CD14-positive monocyte (primary cell): Measurements from ENCODE around the gene SEMA6D. TPM values are rescaled to one million over a fixed set of nuclear protein-coding genes. Genes with fewer than 3 reads are reported as not detected.

Experiments used
- DNase-seq, 3 donors: peaks; one replicate each; pipeline ENCODE4 v3.0.0-alpha.2; 2011 to 2022
- H2AFZ ChIP-seq: 2 replicates; pipeline ENCODE4 v1.6.0; 2012; ENCODE audit warnings: mild to moderate bottlenecking, low read depth, low read length, inconsistent platforms; ENCODE audit not compliant: insufficient read depth, poor library complexity, severe bottlenecking
- H3K27ac ChIP-seq, 2 donors: 1 replicate in 1 of 2; 2 replicates in 1 of 2; pipeline ENCODE4 v1.5.1; 2012 to 2013; ENCODE audit warnings: low read length in 2 of 2, control low read depth in 1 of 2, inconsistent platforms in 1 of 2, low read depth in 1 of 2, mild to moderate bottlenecking in 1 of 2
- H3K27me3 ChIP-seq, 2 donors: one replicate each; pipeline versions ENCODE4 v1.6.0 to v1.6.1; 2011 to 2013; ENCODE audit warnings: low read length in 2 of 2; ENCODE audit not compliant: control insufficient read depth in 2 of 2, insufficient read depth in 2 of 2
- H3K36me3 ChIP-seq, 2 donors: replicated peaks in 1 of 2; 1 replicate in 1 of 2; 2 replicates in 1 of 2; pipeline versions ENCODE4 v1.5.1 to v1.6.1; 2012 to 2013; ENCODE audit warnings: low read length in 2 of 2, control low read depth in 1 of 2, inconsistent platforms in 1 of 2, mild to moderate bottlenecking in 1 of 2; ENCODE audit not compliant: insufficient read depth in 2 of 2, control insufficient read depth in 1 of 2
- H3K4me1 ChIP-seq, 2 donors: 1 replicate in 1 of 2; 2 replicates in 1 of 2; pipeline versions ENCODE4 v1.5.1 to v1.6.1; 2012 to 2013; ENCODE audit warnings: low read length in 2 of 2, control low read depth in 1 of 2, inconsistent platforms in 1 of 2, mild to moderate bottlenecking in 1 of 2, moderate library complexity in 1 of 2; ENCODE audit not compliant: insufficient read depth in 2 of 2, control insufficient read depth in 1 of 2
- H3K4me2 ChIP-seq: replicated peaks from 2 replicates; pipeline ENCODE3; 2012; ENCODE audit warnings: low read length, moderate library complexity, mild to moderate bottlenecking; ENCODE audit not compliant: poor library complexity, severe bottlenecking; ENCODE audit errors: extremely low read depth
- H3K4me3 ChIP-seq, 3 experiments: fragments of 200-600 bp in 1 of 3; sonication (generic) in 1 of 3; replicated peaks in 1 of 3; 1 replicate in 2 of 3; 2 replicates in 1 of 3; pipeline ENCODE4 v1.5.1; 2011 to 2013; ENCODE audit warnings: low read length in 3 of 3, mild to moderate bottlenecking in 3 of 3, control low read depth in 2 of 3, low read depth in 2 of 3, inconsistent platforms in 1 of 3, moderate library complexity in 1 of 3
- H3K79me2 ChIP-seq: 2 replicates; pipeline ENCODE4 v1.6.0; 2012; ENCODE audit warnings: mild to moderate bottlenecking, control low read depth, inconsistent platforms, low read length, moderate library complexity; ENCODE audit not compliant: insufficient read depth
- H3K9ac ChIP-seq: 2 replicates; pipeline ENCODE4 v1.6.0; 2017; ENCODE audit warnings: low read length, mild to moderate bottlenecking; ENCODE audit not compliant: insufficient read depth, poor library complexity, severe bottlenecking
- H3K9me3 ChIP-seq, 2 donors: replicated peaks in 1 of 2; 1 replicate in 1 of 2; 2 replicates in 1 of 2; pipeline versions ENCODE4 v1.5.1 to v1.6.1; 2012 to 2013; ENCODE audit warnings: low read length in 2 of 2, control low read depth in 1 of 2; ENCODE audit not compliant: control insufficient read depth in 1 of 2, insufficient read depth in 1 of 2
- H4K20me1 ChIP-seq: 2 replicates; pipeline ENCODE4 v1.6.0; 2012; ENCODE audit warnings: mild to moderate bottlenecking, low read length, control low read depth, moderate library complexity; ENCODE audit not compliant: insufficient read depth
- H3K27ac Mint-ChIP-seq, 7 donors: one replicate each; pipeline ENCODE4 v1.8.0; 2020; ENCODE audit warnings: mild to moderate bottlenecking in 7 of 7, mixed read lengths in 7 of 7, moderate library complexity in 6 of 7, inconsistent platforms in 2 of 7
- H3K27me3 Mint-ChIP-seq, 3 donors: one replicate each; pipeline ENCODE4 v1.8.0; 2021 to 2022; ENCODE audit warnings: low read depth in 3 of 3, mild to moderate bottlenecking in 3 of 3, mixed read lengths in 3 of 3, moderate library complexity in 3 of 3, inconsistent platforms in 1 of 3
- H3K36me3 Mint-ChIP-seq, 2 donors: one replicate each; pipeline ENCODE4 v1.8.0; 2020; ENCODE audit warnings: mixed read lengths in 2 of 2, inconsistent platforms in 1 of 2, mild to moderate bottlenecking in 1 of 2
- H3K4me1 Mint-ChIP-seq: one replicate; pipeline ENCODE4 v1.8.0; 2020; ENCODE audit warnings: mild to moderate bottlenecking, mixed read lengths
- H3K4me3 Mint-ChIP-seq, 2 donors: one replicate each; pipeline ENCODE4 v1.8.0; 2020; ENCODE audit warnings: mild to moderate bottlenecking in 2 of 2, mixed read lengths in 2 of 2, moderate library complexity in 1 of 2
- H3K9me3 Mint-ChIP-seq, 7 donors: one replicate each; pipeline ENCODE4 v1.8.0; 2020 to 2022; ENCODE audit warnings: mixed read lengths in 7 of 7, mild to moderate bottlenecking in 6 of 7, moderate library complexity in 6 of 7, inconsistent platforms in 2 of 7
- WGBS: methylation state at CpG from one replicate; pipeline ENCODE4 v1.1.5; 2013; ENCODE audit warnings: missing lambda C conversion rate; ENCODE audit not compliant: insufficient coverage; 5-methylcytosine and 5-hydroxymethylcytosine counted together
- intact Hi-C, 2 donors: fragments of 100-400 bp; cut with micrococcal nuclease; formaldehyde crosslinking; loops; one replicate each; pipeline versions ENCODE4 v1.15.0 to v1.15.1; 2023
- polyA plus RNA-seq, 3 donors: library from polyadenylated mRNA; depleted of rRNA in 1 of 3; unstranded in 2 of 3; stranded (reverse) in 1 of 3; fragments of 300-500 nt in 2 of 3; fragments of >200 nt in 1 of 3; fragmentation: Illumina TruSeq in 2 of 3; gene quantifications; 1 replicate in 2 of 3; 2 replicates in 1 of 3; pipeline ENCODE4 v1.2.3, GENCODE V29; 2012 to 2021
- TF ChIP-seq, protein P1 (sequence below): fragments of 200-600 bp; IDR thresholded peaks from one replicate; pipeline ENCODE4 v1.8.0; 2022; ENCODE audit warnings: antibody characterized with exemption, mild to moderate bottlenecking

The SEMA6D gene
- polyA plus RNA-seq, 3 donors: not detected

DNA sequence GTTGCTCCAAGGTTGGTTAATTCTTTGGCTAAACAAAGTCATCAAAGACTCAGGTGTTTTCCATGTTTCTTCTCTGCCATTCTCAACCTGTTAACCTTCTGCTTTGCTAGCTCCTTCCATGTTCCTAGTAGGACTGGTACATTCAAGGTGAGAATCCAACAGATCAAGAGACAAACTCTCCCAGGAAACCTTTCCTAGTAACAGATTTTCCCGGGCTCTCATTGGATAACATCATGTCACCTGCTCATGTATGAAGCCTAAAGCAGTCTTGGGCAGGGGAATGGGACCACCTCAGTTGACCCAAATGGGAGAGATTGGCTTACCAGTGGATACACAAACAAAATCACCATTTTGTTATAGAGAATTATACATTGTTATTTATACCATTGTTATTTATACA is 14.9 kb downstream of the SEMA6D start:
- Mint-ChIP-seq H3K27ac (no peak overlapping the region), H3K4me1 (no peaks in the 10 kb centered on the region), H3K9me3 (peaks cover 0 to 2% (median 0%) of the 10 kb centered on the region in 7 donors), H3K36me3 (no peaks in the 10 kb centered on the region), H3K4me3 (no peak overlapping the region), H3K27me3 (peaks cover 1 to 7% (median 7%) of the 10 kb centered on the region in 3 donors)
- no peaks in the 10 kb centered on the region for H3K79me2 ChIP-seq
- no peak overlapping the region for H2AFZ ChIP-seq
- H4K20me1 ChIP-seq: no peaks in the 10 kb centered on the region
- H3K36me3 ChIP-seq: no peaks in the 10 kb centered on the region
- no peak overlapping the region for H3K4me3 ChIP-seq
- H3K27ac ChIP-seq: no peak overlapping the region
- H3K4me2 ChIP-seq: no peak overlapping the region
- no peak for DNase-seq
- H3K9ac ChIP-seq: no peak overlapping the region
- no peaks in the 10 kb centered on the region for H3K27me3 ChIP-seq
- no CpG with 5 or more reads among the region's 1 CpG for WGBS
- intact Hi-C loops: no loop called here
- no peaks in the 10 kb centered on the region for H3K4me1 ChIP-seq
- TF ChIP-seq, protein P1, sequence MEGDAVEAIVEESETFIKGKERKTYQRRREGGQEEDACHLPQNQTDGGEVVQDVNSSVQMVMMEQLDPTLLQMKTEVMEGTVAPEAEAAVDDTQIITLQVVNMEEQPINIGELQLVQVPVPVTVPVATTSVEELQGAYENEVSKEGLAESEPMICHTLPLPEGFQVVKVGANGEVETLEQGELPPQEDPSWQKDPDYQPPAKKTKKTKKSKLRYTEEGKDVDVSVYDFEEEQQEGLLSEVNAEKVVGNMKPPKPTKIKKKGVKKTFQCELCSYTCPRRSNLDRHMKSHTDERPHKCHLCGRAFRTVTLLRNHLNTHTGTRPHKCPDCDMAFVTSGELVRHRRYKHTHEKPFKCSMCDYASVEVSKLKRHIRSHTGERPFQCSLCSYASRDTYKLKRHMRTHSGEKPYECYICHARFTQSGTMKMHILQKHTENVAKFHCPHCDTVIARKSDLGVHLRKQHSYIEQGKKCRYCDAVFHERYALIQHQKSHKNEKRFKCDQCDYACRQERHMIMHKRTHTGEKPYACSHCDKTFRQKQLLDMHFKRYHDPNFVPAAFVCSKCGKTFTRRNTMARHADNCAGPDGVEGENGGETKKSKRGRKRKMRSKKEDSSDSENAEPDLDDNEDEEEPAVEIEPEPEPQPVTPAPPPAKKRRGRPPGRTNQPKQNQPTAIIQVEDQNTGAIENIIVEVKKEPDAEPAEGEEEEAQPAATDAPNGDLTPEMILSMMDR: no peak
- no peaks in the 10 kb centered on the region for H3K9me3 ChIP-seq

GRCh38 chr15:47733085-47733484 is 15.8 kb downstream of the SEMA6D start:
- Histone ChIP-seq H2AFZ (no peak overlapping the region), H3K4me3 (no peak overlapping the region), H3K4me2 (no peak overlapping the region), H3K9ac (no peak overlapping the region), H4K20me1 (no peaks in the 10 kb centered on the region), H3K4me1 (no peaks in the 10 kb centered on the region), H3K27ac (no peak overlapping the region), H3K9me3 (no peaks in the 10 kb centered on the region), H3K79me2 (no peaks in the 10 kb centered on the region), H3K27me3 (no peaks in the 10 kb centered on the region), H3K36me3 (no peaks in the 10 kb centered on the region)
- no peaks in the 10 kb centered on the region for H3K4me1 Mint-ChIP-seq
- no peaks in the 10 kb centered on the region for H3K36me3 Mint-ChIP-seq
- WGBS: no CpG with 5 or more reads among the region's 2 CpGs
- no peak for DNase-seq
- peaks cover 0 to 4% (median 0%) of the 10 kb centered on the region in 7 donors for H3K9me3 Mint-ChIP-seq
- no peak overlapping the region for H3K4me3 Mint-ChIP-seq
- intact Hi-C loops: no loop called here
- TF ChIP-seq, protein P1: no peak
- peaks cover 3 to 7% (median 5%) of the 10 kb centered on the region in 3 donors for H3K27me3 Mint-ChIP-seq
- no peak overlapping the region for H3K27ac Mint-ChIP-seq
